ENCODE data around the gene PARD3B. TPM values are rescaled to one million over a fixed set of nuclear protein-coding genes. Genes with fewer than 3 reads are reported as not detected.

PARD3B gene
- total and polyA plus RNA-seq, 2 of the 4 experiments (the other 2 are of a cell fraction), result 3.3 to 15.6 TPM

- Histone ChIP-seq H4K8ac (ENCODE audit: low read depth in 2 of 2, low read length in 2 of 2) (no peak overlapping the region), H2AK9ac (replicated peaks; ENCODE audit: low read depth, low read length, poor library complexity) (no peak overlapping the region), H2BK15ac (ENCODE audit: low read depth, low read length) (no peak overlapping the region), H2BK5ac (ENCODE audit: low read depth, low read length, poor library complexity, severe bottlenecking) (no peak overlapping the region), H3K27ac (ENCODE audit: insufficient read depth, low read length) (no peak overlapping the region), H2AK5ac (ENCODE audit: low read depth, low read length) (no peak overlapping the region), H3K9ac (ENCODE audit: low read depth, low read length) (no peak overlapping the region), H3K4me1 (ENCODE audit: control insufficient read depth, insufficient read depth, low read length) (no peaks in the 10 kb centered on the region), H3K4ac (ENCODE audit: low read depth, low read length) (no peak overlapping the region), H3K9me1 (ENCODE audit: insufficient read depth, low read length) (no peaks in the 10 kb centered on the region; the same call in 1 of the 2 replicates), H4K5ac (ENCODE audit: low read depth, low read length) (no peak overlapping the region), H3K9me3 (ENCODE audit: control insufficient read depth, insufficient read depth, low read length) (no peaks in the 10 kb centered on the region), H4K20me1 (ENCODE audit: insufficient read depth, low read length) (no peaks in the 10 kb centered on the region), H3K18ac (ENCODE audit: low read depth, low read length) (no peak overlapping the region), H3K27me3 (ENCODE audit: control insufficient read depth, insufficient read depth, low read length) (no peaks in the 10 kb centered on the region), H4K91ac (ENCODE audit: insufficient read depth, low read depth, low read length) (no peak overlapping the region), H3K79me1 (ENCODE audit: low read depth in 1 of 2, low read length in 2 of 2) (no peaks in the 10 kb centered on the region), H3K14ac (replicated peaks; ENCODE audit: low read depth, low read length) (no peak overlapping the region), H3K36me3 (ENCODE audit: control insufficient read depth, insufficient read depth, low read length) (no peaks in the 10 kb centered on the region), H3K4me3 (ENCODE audit: insufficient read depth, low read depth, low read length) (no peak overlapping the region), H3K23ac (ENCODE audit: low read depth, low read length) (no peak overlapping the region), H3K4me2 (ENCODE audit: low read depth, low read length) (no peak overlapping the region), H3K56ac (ENCODE audit: extremely low read depth, insufficient read depth, low read length) (no peak overlapping the region), H2BK20ac (ENCODE audit: low read depth, low read length) (no peak overlapping the region), H2BK120ac (ENCODE audit: low read depth, low read length) (no peak overlapping the region), H2AFZ (replicated peaks; ENCODE audit: low read length, poor library complexity) (no peak overlapping the region)
- ATAC-seq (ENCODE audit: low read depth) (no peak), DNase-seq (no peak)
- no CpG with 5 or more reads among the region's 1 CpG for WGBS, 2 experiments (ENCODE audit: extremely low coverage in 2 of 2, insufficient read length in 1 of 2)
- dilution Hi-C loops (cut with HindIII; ENCODE audit: low sequenced_read_pairs, unreplicated experiment), result no loop called here
- TF ChIP-seq FOS (IDR thresholded peaks at IDR 0.05; ENCODE audit: low read depth, low read length) (no peak), RCOR1 (IDR thresholded peaks at IDR 0.05; ENCODE audit: insufficient replicate concordance, low read length) (no peak), RAD21 (IDR thresholded peaks at IDR 0.05; ENCODE audit: low read length) (no peak), MAZ (IDR thresholded peaks at IDR 0.05; ENCODE audit: borderline replicate concordance, low read depth, low read length) (no peak), USF2 (IDR thresholded peaks at IDR 0.05; ENCODE audit: low read depth, low read length) (no peak), POLR2A (IDR thresholded peaks at IDR 0.05; ENCODE audit: low read depth, low read length) (no peak)
- intact Hi-C loops (cut with micrococcal nuclease), result no loop called here
- POLR2A ChIA-PET (ENCODE audit: unreplicated experiment), result no interaction called here
- no TSS peak for BruUV-seq (replicated peaks)
- CTCF ChIA-PET, result no interaction called here
- in situ Hi-C loops (cut with MboI; ENCODE audit: low sequenced_read_pairs), result no loop called here
Observed at GRCh38 chr2:205292665-205293295, 747.5 kb downstream of the PARD3B start.
